ENCODE results near the gene KIF6.

The KIF6 gene

DNA sequence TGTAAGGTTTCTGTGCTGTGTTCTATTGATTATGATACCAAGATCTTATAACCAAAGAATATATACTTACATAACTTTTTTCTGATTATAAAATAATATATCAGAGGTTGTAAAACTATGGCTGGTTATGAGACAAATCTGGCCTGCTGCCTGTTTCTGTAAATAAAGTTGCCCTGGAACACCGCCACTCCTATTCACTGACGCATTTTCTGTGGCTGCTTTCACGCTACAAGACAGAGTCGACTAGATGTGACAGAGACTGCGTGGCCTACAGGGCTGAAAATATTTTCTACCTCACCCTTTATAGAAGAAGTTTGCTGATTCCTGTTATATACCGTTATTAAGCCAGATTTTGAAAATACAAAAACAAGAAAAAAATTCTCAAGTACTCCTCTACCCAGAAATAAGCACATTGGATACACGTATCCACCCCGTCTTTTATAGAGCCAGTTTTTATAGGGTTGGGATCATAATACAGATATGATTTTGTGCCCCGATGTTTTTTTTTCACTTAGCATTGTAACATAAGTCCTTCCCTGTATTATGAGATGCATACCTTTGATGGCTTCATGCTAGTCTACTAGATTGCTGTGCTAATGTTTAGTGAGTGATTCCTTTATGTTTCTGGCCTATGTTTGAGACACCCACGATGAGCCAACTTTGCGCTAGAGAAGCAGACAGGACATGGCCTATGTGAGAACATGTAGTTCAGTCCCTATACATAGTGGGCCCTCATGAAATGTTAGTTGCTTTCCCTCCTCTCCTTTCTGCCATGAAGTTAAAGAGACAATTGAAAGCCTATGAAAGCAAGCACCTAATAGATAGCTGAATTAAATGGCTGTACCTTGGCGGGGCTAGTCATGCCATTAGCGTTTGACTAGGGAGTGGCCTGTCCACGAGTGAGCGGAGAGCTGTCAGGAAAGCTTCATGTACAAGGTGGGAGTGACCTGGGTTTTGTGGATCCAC is 304.6 kb downstream of the KIF6 start:
- DNase-seq (ENCODE audit: low spot score), result no peak

DNA sequence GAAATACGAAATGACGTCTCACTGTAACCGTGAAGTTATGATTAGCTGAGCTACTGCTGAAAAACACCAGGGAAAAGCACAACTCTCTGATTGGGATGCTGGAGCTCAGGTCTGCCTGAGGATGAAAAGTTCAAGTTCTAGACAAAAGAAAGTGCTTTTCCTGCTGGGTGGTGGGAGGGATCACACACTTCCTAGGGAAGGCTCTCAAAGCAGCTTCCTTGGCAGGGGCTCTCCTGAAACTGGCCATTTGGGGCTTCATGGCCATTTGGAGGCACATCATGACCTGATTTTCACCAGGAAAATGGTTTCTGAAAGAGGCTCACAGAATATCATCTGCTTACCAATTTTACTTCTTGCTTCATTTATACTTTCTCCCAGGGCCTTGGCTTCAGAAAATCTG is 305.6 kb downstream of the KIF6 start:
- no peak for DNase-seq (ENCODE audit: low spot score)

DNA sequence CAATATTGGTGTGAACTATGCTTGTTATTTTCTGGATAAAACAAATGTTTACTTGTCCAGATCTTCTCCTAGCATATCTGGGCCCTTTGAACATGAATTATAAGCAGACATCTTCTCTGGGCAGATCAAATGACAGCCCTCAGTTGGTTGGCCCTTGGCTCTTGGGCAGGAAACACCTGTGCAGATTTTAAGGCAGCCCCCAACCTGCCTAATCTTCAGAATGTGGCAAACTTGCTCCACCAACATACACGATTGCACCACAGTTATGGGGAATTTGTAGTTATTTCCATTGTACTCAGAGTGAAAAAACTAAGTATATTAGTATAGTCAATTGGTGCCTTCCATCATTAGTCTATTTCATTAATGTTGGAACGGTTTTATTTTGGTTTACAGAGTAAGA is 307.8 kb downstream of the KIF6 start:
- no peak for DNase-seq (ENCODE audit: low spot score)

DNA sequence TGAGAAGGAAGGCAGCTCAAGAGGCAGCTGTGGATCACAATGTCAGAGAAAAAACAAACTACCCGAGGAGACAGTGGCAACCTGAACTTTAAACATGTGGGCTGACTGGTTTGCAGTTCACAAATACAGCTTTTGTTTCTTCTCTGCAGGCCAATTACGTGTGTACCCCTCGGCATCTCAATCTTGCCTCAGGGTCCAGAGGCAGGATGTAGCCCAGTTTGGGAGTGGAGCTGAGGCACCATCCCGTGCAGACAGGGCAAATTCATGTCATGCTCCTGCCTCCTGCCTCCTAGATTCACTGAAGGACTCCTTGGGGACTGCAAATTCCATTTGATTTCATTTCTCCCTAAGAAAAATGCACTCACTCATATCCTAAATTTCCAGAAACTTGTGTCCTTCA is 308.5 kb downstream of the KIF6 start:
- DNase-seq (ENCODE audit: low spot score), result no peak

DNA sequence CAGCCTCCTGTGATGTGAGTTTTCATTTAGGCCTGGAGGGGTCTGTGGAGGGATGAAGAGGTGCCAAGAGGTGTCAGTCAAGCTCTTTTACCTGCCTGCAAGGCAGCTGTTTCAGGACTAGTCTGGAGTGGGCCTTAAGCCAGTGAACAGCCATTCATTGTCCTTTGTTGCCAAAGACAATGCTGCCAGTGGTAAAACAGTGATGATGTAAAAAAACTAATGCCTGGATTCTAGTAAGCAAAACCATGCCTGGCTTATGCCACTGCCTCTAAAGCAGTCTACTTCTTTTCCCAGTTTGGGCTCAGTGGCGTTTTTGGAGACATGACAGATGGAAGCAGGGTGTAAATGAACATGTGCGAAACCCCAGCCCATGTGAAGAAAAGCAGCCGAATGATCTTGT is 309.2 kb downstream of the KIF6 start:
- no peak for DNase-seq (ENCODE audit: low spot score)

- no peak for DNase-seq (ENCODE audit: low spot score)
These were observed 309.7 kb downstream of the KIF6 start for GRCh38 chr6:39415482-39415881.

- no peak for DNase-seq (ENCODE audit: low spot score)
These were observed 313.7 kb downstream of the KIF6 start for GRCh38 chr6:39411465-39411864.

DNA sequence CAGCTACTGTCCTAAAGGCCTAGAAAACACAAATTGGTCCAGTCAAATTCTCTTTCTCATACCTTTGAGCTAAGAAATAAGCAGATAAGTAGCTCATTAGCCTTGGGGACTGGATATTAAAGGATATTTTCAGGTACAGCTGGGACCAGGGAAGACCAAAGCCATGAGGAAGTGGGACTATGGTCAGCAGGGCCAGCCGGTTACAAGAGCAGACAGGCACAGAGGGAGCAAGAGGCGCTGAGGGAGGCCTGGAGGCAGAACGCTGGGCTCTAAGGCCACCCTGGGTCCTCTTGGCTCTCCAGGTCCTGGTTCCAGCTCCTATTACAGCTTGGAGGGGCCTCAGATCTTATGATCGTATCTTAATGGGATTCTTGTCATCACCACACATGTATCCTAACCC is 314.2 kb downstream of the KIF6 start:
- DNase-seq (ENCODE audit: low spot score), result no peak

DNA sequence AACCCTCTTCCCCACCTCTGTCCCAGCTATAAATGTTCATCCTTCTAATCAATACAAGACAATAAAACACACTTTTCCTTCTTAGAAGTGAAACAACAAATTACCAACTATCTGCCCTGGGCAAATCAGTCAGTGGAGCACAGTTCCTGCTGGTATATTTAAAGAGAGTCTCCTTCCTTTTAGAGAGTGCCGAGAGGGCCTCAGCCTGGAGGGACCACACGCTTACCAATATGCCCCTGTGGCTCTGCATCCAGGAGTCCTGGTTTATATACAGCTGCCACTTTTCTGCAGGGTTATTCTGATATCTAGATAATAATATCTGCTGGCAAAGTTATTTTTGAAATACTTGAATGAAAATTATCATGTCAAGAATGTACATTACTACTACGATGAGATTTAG is 315.3 kb downstream of the KIF6 start:
- no peak for DNase-seq (ENCODE audit: low spot score)

GRCh38 chr6:39407446-39407993 is 317.7 kb downstream of the KIF6 start:
- DNase-seq (ENCODE audit: low spot score), result no peak

- DNase-seq (ENCODE audit: low spot score), result no peak
These were observed 320.9 kb downstream of the KIF6 start for GRCh38 chr6:39404312-39404711.

- no peak for DNase-seq (ENCODE audit: low spot score)
These were observed 321.9 kb downstream of the KIF6 start for GRCh38 chr6:39403304-39403703.

DNA sequence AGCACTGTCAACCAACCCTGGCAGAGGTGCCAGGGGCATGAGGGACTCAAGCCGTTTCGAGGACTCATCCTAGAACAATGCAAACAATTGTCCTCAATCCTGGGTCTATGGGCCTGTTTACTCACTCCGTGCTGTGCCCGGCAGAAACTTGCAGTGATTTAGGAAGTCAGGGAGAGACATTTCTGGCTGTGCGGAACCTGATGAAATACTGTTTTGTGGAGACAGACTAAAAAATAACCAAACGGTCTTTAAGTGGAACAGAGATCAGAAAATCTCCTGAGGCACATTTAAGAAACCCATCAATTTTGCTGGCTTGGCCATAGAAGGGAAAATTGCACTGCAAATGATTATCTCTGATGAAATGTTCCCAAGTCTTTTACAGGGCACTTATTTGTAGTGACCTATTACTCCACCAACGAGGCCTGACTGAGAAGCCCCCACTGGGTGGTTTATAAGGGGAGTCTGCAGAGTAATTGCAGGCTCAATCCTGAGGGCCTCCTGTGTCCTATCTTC is 322.9 kb downstream of the KIF6 start:
- DNase-seq (ENCODE audit: low spot score), result no peak

GRCh38 chr6:39401376-39401775 is 323.8 kb downstream of the KIF6 start:
- DNase-seq (ENCODE audit: low spot score), result no peak

- no peak for DNase-seq (ENCODE audit: low spot score)
These were observed 325.2 kb downstream of the KIF6 start for GRCh38 chr6:39400026-39400425.

- no peak for DNase-seq (ENCODE audit: low spot score)
These were observed 328.4 kb downstream of the KIF6 start for GRCh38 chr6:39396854-39397253.

DNA sequence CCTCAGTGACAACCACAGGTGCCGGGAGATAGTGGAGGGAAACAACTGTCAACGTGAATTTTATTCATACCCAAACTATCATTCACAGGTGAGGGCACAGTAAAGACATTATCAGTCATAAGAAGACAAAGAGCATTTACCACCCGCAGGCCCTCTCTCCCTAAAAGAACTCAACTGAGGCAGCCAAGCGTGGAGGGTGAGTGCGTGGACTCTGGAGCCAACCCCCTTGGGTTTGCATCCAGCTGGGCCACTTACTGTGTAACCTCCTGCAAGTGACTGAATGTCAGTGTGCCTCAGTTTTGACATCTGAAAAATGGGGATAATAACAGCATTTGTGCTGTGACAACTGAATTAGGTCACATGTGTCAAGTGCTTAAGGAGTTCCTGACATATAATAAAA is 332.1 kb downstream of the KIF6 start:
- DNase-seq (ENCODE audit: low spot score), result no peak

DNA sequence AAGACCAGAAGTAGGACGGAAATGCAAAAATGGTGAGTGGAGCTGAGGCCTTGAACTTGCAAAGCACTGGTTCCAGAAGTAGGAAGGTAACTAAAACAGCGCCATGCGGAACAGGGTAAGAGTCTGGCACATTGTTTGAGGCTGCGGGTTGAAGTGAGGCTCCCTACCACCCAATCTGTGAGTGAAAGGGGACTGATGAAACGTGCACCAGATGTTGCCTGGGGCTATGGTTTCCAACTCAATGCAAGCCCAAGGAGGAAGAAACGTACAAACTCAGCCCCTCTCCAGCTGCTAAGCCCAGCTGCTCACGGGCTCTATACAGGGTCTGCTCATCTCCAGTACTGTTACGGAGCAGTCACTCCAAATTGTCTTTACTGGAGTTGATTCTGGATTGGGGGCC is 334.0 kb downstream of the KIF6 start:
- no peak for DNase-seq (ENCODE audit: low spot score)

GRCh38 chr6:39389484-39389767 is 335.8 kb downstream of the KIF6 start:
- DNase-seq (ENCODE audit: low spot score), result no peak

GRCh38 chr6:39388606-39389483 is 336.4 kb downstream of the KIF6 start:
- DNase-seq (ENCODE audit: low spot score), result no peak

- DNase-seq (ENCODE audit: low spot score), result no peak
These were observed 337.4 kb downstream of the KIF6 start for GRCh38 chr6:39387785-39388184.

DNA sequence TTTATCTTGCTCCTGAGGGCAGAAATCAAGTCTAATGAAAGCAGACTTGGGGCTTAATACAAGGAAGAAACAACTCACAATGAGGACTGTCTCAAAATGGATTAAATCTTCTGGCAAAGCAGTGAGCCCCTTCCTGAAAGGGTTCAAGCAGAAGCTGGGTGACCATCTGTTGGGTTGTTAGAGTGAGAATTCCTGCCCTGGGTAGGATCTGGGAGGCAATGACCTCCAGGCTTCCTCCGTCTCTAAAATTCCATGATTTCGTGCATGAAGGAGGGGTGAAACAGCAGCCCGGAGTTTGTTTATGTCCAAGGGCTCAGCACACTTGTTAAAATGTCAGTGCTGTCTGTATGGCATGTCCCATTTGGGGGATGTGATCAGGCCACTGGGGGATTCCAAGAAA is 338.7 kb downstream of the KIF6 start:
- no peak for DNase-seq (ENCODE audit: low spot score)

All from HuH-7.5 (cell line).